T47D (cell line): Measurements from ENCODE around the gene CCDC93.
"Not testable (repeated sequence)": the region's sequence is repeated elsewhere in the genome, so short reads cannot be mapped to it uniquely, and the experiment has no call there.

ENCODE experiments used
- DNase-seq, 2 experiments: peaks; one replicate each; pipeline versions ENCODE4 v3.0.0 to v3.0.0-alpha.2; 2011 to 2012; ENCODE audit warnings: low read depth in 1 of 2, low spot score in 1 of 2
- JUND ChIP-seq: IDR thresholded peaks from 2 replicates; pipeline ENCODE4 v1.6.1; 2012; ENCODE audit warnings: low read depth
- in situ Hi-C: cut with HindIII; loops from 2 replicates; pipeline ENCODE4 v1.10.0; 2016; ENCODE audit warnings: low sequenced_read_pairs, low pct_unique_long_range_greater_than_20kb

The CCDC93 gene

DNA sequence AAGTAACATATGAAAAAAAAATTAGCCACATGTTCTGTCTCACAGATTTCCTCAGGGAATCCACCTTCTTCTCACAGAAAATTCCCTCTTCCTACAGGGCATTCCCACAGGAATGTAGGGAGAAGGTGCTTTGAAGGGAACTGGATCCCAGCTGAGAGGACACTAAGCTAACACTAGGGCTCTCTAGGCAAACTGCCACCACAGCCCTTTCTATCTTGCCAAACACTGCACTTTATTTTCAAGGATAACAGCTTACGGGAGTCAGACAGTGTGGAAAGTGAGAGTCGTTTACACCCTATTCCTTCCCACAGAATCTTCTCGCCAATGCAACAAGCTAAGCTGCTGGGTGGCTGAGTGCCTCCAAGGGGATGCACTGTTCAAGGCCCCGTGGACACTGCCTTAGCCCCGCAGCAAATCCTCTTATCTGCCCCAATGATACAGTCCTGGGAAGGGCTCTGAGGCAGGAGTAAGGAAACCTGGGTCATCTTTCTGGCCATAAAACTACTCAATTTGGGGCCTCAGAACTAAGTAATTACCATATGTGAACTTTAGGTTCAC lies 76.9 kb downstream of the CCDC93 start:
- TF ChIP-seq JUND: no peak
- DNase-seq: no peak
- in situ Hi-C loops: no loop called here

DNA sequence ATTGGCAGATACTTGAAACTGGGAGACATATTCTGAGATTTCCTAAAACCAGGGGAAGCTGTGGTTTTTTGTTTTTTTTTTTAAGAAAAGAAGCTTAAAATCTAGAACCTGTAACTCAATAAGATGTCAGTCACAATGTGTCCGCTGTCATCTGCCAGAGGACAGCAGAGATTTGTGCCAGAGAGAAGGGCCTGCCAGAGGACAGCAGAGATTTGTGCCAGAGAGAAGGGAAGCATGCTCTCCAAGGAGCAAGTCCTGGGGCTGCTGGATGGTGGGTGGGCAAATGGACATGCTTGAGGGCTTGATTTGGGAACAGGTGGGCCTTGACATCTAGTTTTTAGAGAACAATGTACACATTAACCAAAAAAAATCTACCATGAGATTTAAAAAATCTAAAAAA lies 77.9 kb downstream of the CCDC93 start:
- in situ Hi-C loops: no loop called here
- TF ChIP-seq JUND: no peak
- DNase-seq: no peak

DNA sequence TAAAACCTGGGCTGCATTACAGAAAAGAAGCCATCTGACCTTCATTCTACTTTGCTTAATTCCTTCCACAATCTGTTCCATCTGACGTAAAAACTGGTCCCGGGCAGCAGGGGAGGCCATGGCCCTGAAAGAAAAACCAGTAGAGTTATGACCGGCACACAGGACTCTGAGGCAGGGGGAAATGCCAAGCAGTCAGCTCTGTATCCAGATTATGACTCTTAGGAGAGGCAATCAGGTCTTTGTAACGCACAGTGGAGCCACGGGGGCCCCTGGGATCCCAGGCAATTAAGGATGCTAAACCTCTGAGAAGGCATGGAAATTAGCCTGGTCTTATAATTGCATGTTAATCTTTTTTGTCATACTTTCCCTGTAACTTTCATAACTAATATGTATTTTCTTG lies 78.4 kb downstream of the CCDC93 start:
- in situ Hi-C loops: no loop called here
- no peak for TF ChIP-seq JUND
- DNase-seq: no peak

DNA sequence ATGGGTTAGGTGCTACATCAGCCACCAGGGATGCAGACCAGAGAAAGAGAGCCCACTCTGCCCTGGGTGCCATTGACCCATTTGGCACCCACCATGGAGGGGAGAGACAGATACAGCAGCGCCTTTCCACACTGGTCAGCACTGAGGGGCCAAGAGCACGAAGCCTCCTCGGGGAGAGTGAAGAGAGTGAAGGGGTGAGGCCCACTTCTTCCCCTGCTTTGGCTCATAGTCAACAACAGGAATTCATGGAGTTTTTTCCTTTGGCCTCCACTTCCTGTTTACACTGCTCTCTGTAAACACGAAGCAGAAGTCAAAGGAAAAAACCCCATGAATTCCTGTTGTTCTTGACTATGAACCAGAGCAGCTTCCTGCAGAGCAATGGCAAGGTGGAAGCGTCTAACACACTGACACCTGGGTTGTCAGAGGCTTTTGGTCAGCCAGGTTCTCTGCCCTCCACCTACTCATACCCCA lies 80.0 kb downstream of the CCDC93 start:
- in situ Hi-C loops: no loop called here
- TF ChIP-seq JUND: no peak
- peak in 1 of 2 experiments; percentile 1 for DNase-seq

DNA sequence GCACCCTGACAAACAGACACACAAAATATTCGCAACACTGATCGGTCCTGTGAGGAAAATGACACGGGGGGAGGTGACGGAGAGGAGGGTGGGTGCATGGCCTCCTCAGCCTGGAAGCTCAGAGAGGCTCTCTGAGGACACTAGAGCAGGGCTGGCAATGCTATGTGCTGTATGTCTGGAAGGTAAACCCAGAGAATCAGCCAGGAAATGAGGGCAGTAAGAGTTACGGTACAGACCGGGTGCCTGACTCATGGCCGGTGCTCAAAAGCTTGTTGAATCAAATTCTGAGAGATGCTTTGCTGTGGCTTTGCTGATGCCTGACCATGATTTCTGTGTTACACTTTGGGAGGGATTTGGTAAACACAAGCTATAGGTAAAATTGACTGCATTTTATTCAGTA lies 81.9 kb downstream of the CCDC93 start:
- in situ Hi-C loops: no loop called here
- no peak for DNase-seq
- no peak for TF ChIP-seq JUND

DNA sequence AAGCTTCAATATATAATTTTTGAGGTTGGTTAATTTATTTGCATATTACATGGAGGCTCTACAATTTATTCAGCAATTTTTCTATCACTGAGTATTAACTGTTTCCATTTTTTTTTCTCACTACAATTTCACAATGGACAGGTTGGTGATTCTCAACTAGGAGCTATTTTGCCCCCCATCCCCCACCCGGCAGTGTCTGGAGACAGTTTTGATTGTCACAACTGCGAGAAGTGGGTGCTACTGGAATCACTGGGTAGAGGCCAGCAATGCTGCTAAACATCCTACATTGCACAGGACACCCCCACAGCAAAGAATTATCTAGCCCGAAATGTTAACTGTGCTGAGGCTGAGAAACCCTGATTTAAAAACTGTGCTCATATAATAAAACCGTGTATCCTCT lies 82.6 kb downstream of the CCDC93 start:
- TF ChIP-seq JUND: no peak
- in situ Hi-C loops: no loop called here
- DNase-seq: no peak

DNA sequence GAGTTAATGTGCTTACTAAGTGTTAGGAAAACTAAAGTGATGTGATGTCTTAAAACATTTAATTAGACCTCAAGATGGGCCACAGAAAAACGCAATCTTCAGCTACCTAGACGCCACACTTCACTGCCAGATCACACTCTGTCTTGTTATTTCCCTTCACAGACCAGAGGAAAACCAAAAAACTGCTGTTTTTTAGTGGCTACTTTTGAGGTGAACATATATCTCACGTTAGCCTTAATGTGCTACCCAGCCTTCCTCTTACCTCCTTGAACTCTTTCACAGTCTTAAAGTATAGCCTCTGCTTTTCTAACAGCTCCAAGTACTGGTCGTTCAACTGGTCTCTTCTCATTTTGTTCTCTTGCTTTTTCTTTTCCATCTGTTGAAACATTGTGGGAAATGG lies 83.1 kb downstream of the CCDC93 start:
- no peak for TF ChIP-seq JUND
- DNase-seq: no peak
- in situ Hi-C loops: no loop called here

DNA sequence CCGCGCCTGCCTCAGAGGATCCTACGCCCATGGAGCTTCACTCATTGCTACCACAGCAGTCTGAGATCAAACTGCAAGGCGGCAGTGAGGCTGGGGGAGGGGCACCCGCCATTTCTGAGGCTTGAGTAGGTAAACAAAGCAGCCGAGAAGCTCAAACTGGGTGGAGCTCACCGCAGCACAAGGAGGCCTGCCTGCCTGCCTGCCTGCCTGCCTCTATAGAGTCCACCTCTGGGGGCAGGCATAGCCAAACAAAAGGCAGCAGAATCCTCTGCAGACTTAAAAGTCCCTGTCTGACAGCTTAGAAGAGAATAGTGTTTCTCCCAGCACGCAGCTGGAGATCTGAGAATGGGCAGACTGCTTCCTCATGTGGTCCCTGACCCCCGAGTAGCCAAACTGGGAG lies 90.4 kb downstream of the CCDC93 start:
- in situ Hi-C loops, DNase-seq: not testable (repeated sequence)

DNA sequence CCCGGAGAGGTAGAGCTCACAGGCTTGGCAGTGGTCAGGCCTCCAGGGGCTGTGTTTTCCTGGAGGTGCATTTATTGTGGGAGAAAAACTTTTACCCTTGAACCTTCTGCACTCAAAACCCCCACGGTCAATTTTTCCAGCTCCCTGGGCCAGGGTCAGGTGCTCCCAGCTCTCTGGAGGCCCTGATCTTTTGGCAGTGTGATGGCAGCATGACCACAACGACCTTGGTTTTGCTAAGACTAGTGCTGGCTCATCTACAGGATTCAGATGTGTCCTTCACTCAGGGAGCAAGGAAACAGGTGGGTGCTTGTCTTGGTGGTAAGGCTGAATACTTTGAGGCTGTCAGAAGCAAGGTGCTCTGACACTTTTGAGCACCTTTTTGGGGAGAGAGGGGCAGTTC lies 92.3 kb downstream of the CCDC93 start:
- no peak for TF ChIP-seq JUND
- in situ Hi-C loops: no loop called here
- DNase-seq: no peak

DNA sequence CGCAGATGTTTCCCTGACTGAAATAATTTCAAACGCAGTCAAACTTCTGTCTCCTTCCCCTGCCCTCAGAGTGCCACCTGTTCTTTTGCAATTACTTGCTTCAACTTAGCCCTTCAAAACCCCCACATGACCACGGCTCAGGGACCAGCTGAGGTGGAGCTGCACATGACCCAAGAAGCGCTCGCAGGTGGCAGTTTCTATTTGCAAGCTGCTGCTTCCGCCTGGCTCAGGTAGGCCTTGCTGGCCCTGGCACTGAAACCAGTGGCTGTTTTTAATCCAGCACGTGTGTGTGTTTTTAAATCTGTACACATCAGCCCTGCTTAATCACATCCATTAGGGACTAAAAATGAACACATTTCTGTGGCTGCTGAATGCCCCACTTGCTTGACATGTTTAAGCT lies 95.3 kb downstream of the CCDC93 start:
- no peak for TF ChIP-seq JUND
- no peak for DNase-seq
- in situ Hi-C loops: no loop called here

DNA sequence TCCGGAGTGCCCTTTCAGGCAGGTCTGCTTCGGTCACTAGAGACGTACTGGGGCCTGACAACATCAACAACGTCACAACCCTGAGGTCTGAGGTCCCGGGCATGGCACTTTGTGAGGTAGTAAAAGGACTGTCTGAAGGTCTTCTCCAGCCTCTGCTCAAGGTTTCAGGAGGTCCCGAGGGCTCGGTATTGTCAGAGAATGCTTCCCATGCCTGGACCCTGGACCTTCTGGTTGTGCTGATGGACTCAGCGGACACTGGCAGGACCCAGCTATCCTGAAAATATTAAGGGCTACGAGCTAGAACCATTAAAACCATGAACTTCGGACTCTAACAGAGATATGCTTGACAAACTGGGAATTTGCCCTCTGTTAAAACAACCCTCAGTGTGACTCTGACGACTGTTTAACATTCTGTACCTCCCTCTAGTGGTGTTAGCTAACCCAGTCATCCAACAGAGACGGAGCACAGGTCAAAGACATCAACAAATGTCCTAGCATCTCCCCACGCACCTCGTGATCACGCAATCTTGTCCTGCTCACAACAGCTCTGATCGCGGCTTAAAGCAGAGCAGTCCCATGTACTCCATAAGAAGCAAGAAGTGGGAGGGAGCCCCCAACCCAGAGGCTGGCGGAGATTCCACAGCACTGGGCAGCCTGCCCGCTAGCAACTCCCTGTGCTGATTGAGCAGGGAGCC lies 96.5 kb downstream of the CCDC93 start:
- peak in 1 of 2 experiments; percentile 24 for DNase-seq
- TF ChIP-seq JUND: no peak
- in situ Hi-C loops: no loop called here

DNA sequence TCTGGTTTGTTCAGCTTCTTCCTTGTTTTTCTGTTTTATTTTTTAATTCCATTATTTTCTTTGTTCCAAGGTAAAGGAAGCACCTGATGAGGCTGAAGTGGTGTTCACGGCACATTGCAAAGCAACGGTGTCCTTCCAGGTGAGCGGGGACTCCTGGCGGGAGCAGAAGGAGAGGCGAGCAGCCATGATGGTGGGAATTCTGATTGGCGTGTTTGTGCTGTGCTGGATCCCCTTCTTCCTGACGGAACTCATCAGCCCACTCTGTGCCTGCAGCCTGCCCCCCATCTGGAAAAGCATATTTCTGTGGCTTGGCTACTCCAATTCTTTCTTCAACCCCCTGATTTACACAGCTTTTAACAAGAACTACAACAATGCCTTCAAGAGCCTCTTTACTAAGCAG lies 110.9 kb downstream of the CCDC93 start:
- in situ Hi-C loops: no loop called here
- DNase-seq: no peak
- TF ChIP-seq JUND: no peak

DNA sequence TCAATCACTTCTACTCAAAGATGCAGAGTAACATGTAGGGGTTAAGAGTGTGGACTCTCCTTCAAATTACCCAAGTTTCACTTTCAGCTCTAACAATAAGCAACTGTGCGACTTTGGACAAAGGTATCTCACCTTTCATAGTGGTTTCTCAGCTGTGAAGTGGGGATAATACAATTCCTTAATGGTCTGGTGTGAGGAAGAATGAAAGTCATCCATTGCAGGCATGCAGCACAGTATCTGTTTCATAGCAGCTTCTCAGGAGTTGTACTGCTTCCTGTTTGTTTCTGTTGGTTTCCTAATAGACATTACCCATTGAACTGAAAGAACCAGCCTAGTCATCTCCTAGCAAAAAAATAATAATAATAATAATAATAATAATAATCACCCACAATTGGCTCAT lies 125.0 kb downstream of the CCDC93 start:
- no peak for TF ChIP-seq JUND
- no peak for DNase-seq
- in situ Hi-C loops: no loop called here

DNA sequence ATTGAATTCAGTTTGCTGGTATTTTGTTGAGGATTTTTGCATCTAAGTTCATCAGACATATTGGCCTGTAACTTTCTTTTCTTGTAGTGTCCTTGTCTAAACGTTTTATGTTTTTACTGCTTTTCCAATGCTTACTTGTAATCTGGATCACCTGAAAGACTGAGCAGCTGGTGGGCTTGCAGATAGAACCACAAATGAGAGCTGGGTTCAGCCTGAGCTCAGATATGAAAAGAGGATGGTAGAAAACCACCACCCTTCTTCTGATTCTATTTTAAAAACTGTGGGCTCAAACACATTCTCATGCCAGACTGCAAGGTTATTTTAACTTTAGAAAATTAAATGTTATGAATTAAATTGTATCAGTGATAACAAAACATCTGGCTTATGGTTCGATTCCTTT lies 128.6 kb downstream of the CCDC93 start:
- in situ Hi-C loops: no loop called here
- no peak for TF ChIP-seq JUND
- DNase-seq: no peak
